ENCODE results near the gene ASPN.

Gene ASPN

GRCh38 chr9:92407818-92408217 is 74.5 kb downstream of the ASPN start (continued):
- TF ChIP-seq, protein P1, sequence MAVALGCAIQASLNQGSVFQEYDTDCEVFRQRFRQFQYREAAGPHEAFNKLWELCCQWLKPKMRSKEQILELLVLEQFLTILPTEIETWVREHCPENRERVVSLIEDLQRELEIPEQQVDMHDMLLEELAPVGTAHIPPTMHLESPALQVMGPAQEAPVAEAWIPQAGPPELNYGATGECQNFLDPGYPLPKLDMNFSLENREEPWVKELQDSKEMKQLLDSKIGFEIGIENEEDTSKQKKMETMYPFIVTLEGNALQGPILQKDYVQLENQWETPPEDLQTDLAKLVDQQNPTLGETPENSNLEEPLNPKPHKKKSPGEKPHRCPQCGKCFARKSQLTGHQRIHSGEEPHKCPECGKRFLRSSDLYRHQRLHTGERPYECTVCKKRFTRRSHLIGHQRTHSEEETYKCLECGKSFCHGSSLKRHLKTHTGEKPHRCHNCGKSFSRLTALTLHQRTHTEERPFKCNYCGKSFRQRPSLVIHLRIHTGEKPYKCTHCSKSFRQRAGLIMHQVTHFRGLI (tag by site-specific recombination; IDR thresholded peaks at IDR 0.05), result no peak
- no peak for TF ChIP-seq ZNF26 (tag by site-specific recombination; IDR thresholded peaks at IDR 0.05)
- no peak for TF ChIP-seq ZNF138 (tag by site-specific recombination; IDR thresholded peaks at IDR 0.05; ENCODE audit: borderline replicate concordance)
- no peak for TF ChIP-seq ZNF701 (tag by site-specific recombination; IDR thresholded peaks at IDR 0.05)
- TF ChIP-seq ZNF404 (tag by site-specific recombination; IDR thresholded peaks at IDR 0.05), result no peak
- no peak for TF ChIP-seq ZNF140 (tag by site-specific recombination; IDR thresholded peaks at IDR 0.05)

GRCh38 chr9:92406477-92406876 is 75.8 kb downstream of the ASPN start:
- Histone ChIP-seq H3K4me3 (ENCODE audit: low read depth, low read length) (no peak overlapping the region), H3K27ac (ENCODE audit: extremely low read depth, low read depth, low read length) (no peak overlapping the region), H3K36me3 (ENCODE audit: control insufficient read depth in 2 of 2, insufficient read depth in 1 of 2, low read length in 2 of 2) (no peaks in the 10 kb centered on the region), H3K9me3 (ENCODE audit: control insufficient read depth, insufficient read depth, low read depth, low read length) (no peaks in the 10 kb centered on the region), H3K4me1 (ENCODE audit: control insufficient read depth, insufficient read depth, low read length) (peaks cover 11% of the 10 kb centered on the region; the same call in 1 of the 2 replicates)
- CTCF ChIA-PET, result no interaction called here
- POLR2A ChIA-PET, result no interaction called here
- TF ChIP-seq ZNF274 (IDR thresholded peaks at IDR 0.05; ENCODE audit: low read length) (no peak), ZNF274 (tag by site-specific recombination; IDR thresholded peaks at IDR 0.05; ENCODE audit: borderline replicate concordance) (no peak), ZNF555 (tag by site-specific recombination; conservative IDR thresholded peaks at IDR 0.05) (no peak), PBX3 (CRISPR knock-in tag; IDR thresholded peaks at IDR 0.05) (no peak), KLF16 (tag by site-specific recombination; IDR thresholded peaks at IDR 0.05) (no peak), ZFP69B (tag by site-specific recombination; IDR thresholded peaks at IDR 0.05) (no peak), ZNF394 (tag by site-specific recombination; IDR thresholded peaks at IDR 0.05; ENCODE audit: borderline replicate concordance) (no peak), ZNF302 (tag by site-specific recombination; IDR thresholded peaks at IDR 0.05; ENCODE audit: low read depth) (no peak), ZNF311 (tag by site-specific recombination; IDR thresholded peaks at IDR 0.05; ENCODE audit: borderline replicate concordance) (no peak), ZNF433 (tag by site-specific recombination; IDR thresholded peaks at IDR 0.05; ENCODE audit: low read depth) (no peak), ZNF600 (tag by site-specific recombination; IDR thresholded peaks at IDR 0.05) (no peak), ZNF549 (tag by site-specific recombination; IDR thresholded peaks at IDR 0.05) (no peak)
- TF ChIP-seq, protein P2, sequence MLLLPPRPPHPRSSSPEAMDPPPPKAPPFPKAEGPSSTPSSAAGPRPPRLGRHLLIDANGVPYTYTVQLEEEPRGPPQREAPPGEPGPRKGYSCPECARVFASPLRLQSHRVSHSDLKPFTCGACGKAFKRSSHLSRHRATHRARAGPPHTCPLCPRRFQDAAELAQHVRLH (tag by site-specific recombination; IDR thresholded peaks at IDR 0.05), result no peak
